ENCODE results near the gene KIAA2012. TPM values are rescaled to one million over a fixed set of nuclear protein-coding genes. Genes with fewer than 3 reads are reported as not detected.

KIAA2012 gene
- total RNA-seq, 1 donor = not detected

GRCh38 chr2:202091476-202091875, 18.4 kb downstream of the KIAA2012 start:
- TF ChIP-seq CTCF (IDR thresholded peaks at IDR 0.05; ENCODE audit: insufficient read depth, low read length) = no peak
- no peak overlapping the region for H3K4me3 ChIP-seq (ENCODE audit: low read depth, low read length)
- peak; percentile 37 for DNase-seq (ENCODE audit: low read depth)

GRCh38 chr2:202094426-202094986, 21.5 kb downstream of the KIAA2012 start:
- H3K4me3 ChIP-seq (ENCODE audit: low read depth, low read length) = no peak overlapping the region
- no peak for TF ChIP-seq CTCF (IDR thresholded peaks at IDR 0.05; ENCODE audit: insufficient read depth, low read length)
- no peak for DNase-seq (ENCODE audit: low read depth)

GRCh38 chr2:202095235-202095634, 22.2 kb downstream of the KIAA2012 start:
- no peak overlapping the region for H3K4me3 ChIP-seq (ENCODE audit: low read depth, low read length)
- no peak for DNase-seq (ENCODE audit: low read depth)
- TF ChIP-seq CTCF (IDR thresholded peaks at IDR 0.05; ENCODE audit: insufficient read depth, low read length) = no peak

- TF ChIP-seq CTCF (IDR thresholded peaks at IDR 0.05; ENCODE audit: insufficient read depth, low read length) = no peak
- DNase-seq (ENCODE audit: low read depth) = peak; percentile 31
- H3K4me3 ChIP-seq (ENCODE audit: low read depth, low read length) = no peak overlapping the region
Measured at GRCh38 chr2:202096736-202097135, 23.7 kb downstream of the KIAA2012 start.

GRCh38 chr2:202098291-202098690, 25.2 kb downstream of the KIAA2012 start:
- TF ChIP-seq CTCF (IDR thresholded peaks at IDR 0.05; ENCODE audit: insufficient read depth, low read length) = no peak
- peak; percentile 48 for DNase-seq (ENCODE audit: low read depth)

GRCh38 chr2:202099515-202099914, 26.5 kb downstream of the KIAA2012 start:
- no peak for TF ChIP-seq CTCF (IDR thresholded peaks at IDR 0.05; ENCODE audit: insufficient read depth, low read length)
- DNase-seq (ENCODE audit: low read depth) = no peak
- no peak overlapping the region for H3K4me3 ChIP-seq (ENCODE audit: low read depth, low read length)

More at GRCh38 chr2:202098291-202098690, 25.2 kb downstream of the KIAA2012 start:
- no peak overlapping the region for H3K4me3 ChIP-seq (ENCODE audit: low read depth, low read length)

- no peak for DNase-seq (ENCODE audit: low read depth)
- no peak for TF ChIP-seq CTCF (IDR thresholded peaks at IDR 0.05; ENCODE audit: insufficient read depth, low read length)
- H3K4me3 ChIP-seq (ENCODE audit: low read depth, low read length) = no peak overlapping the region
Measured at GRCh38 chr2:202100176-202100575, 27.1 kb downstream of the KIAA2012 start.
